ENCODE data around the gene NCOA7. TPM values are rescaled to one million over a fixed set of nuclear protein-coding genes. Genes with fewer than 3 reads are reported as not detected.

Gene NCOA7
- total and polyA plus RNA-seq, 9 of the 15 experiments (the other 6 are each of a cell fraction or from before 2014, with no cell fraction given) = 5.8 to 14.6 (median 9.3) TPM

DNA sequence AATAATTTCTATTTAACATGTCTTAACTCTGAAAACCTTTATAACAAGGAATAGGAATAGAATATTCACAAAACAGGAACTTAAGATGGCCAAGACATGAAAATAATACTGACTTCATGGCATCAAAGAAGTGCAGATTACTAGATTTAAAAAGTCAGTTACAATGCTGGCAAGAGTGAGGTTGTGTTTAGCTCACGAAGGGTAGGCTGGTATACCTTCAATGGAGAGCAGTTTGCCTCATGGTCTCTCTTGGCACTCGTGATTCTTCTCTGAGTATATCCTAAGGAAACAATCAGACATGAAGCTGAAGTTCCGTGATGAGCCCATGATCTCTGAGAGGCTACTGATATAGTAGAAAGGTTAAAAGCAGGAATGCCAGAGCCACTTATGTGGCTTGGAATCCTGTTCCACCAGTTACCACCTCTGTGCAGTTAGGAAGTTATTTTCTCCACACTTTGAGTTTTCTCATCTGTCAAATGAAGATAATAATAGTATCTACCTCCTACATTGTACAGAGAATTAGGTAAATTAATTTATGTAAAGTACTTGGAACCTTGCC is 7.2 kb downstream of the NCOA7 start:
- WGBS (ENCODE audit: insufficient coverage, low coverage, missing lambda C conversion rate) = 57% methylated on average over 3 of the region's 3 CpGs
- POLR2A ChIA-PET = interaction anchor here (1.1 to 1.4 kb wide), 2 partner anchors 9 to 48 kb away, joined by 3 read pairs; no protein-coding TSS in a partner anchor
- intact Hi-C loops (cut with micrococcal nuclease) = no loop called here
- no peaks in the 10 kb centered on the region for H3K27me3 ChIP-seq (ENCODE audit: control insufficient read depth in 2 of 2, insufficient read depth in 2 of 2, low read length in 2 of 2)
- ATAC-seq = no peak
- H3K4me3 ChIP-seq = no peak overlapping the region
- H3K4me1 ChIP-seq (replicated peaks in 1 of 2; ENCODE audit: control insufficient read depth in 2 of 2, insufficient read depth in 2 of 2, low read length in 2 of 2) = no peaks in the 10 kb centered on the region; a peak in 1 of 5 replicates
- H3K27ac ChIP-seq (ENCODE audit: extremely low read depth, low read depth, low read length) = no peak overlapping the region
- no peak for FAIRE-seq
- BruUV-seq (replicated peaks) = no TSS peak
- no peak overlapping the region for H3K9ac ChIP-seq (ENCODE audit: insufficient read depth in 1 of 2, low read depth in 2 of 2, low read length in 2 of 2)
- H3K36me3 ChIP-seq (ENCODE audit: control insufficient read depth, insufficient read depth, low read length) = peaks cover 5% of the 10 kb centered on the region
- no peaks in the 10 kb centered on the region for H4K20me1 ChIP-seq (replicated peaks; ENCODE audit: control insufficient read depth, insufficient read depth, low read length)
- no peaks in the 10 kb centered on the region for H3K9me3 ChIP-seq (replicated peaks; ENCODE audit: control insufficient read depth, insufficient read depth, low read depth, low read length)
- H3K4me2 ChIP-seq (ENCODE audit: insufficient read depth, low read length) = no peak overlapping the region
- H3K79me2 ChIP-seq (ENCODE audit: control insufficient read depth, insufficient read depth, low read length) = peaks cover 13% of the 10 kb centered on the region; the same call in 1 of the 3 replicates
- peaks cover 3% of the 10 kb centered on the region for H3K9me1 ChIP-seq (ENCODE audit: control insufficient read depth, insufficient read depth, low read length)
- DNase-seq (ENCODE audit: extremely low read depth in 1 of 4, low spot score in 3 of 4) = no peak
- TF ChIP-seq SMARCA4 (IDR thresholded peaks at IDR 0.05) = no peak
- TF ChIP-seq NCOA4 (IDR thresholded peaks at IDR 0.05; ENCODE audit: partially characterized antibody) = no peak
- TF ChIP-seq E2F4 (CRISPR knock-in tag; IDR thresholded peaks at IDR 0.05; ENCODE audit: low read depth) = no peak
- TF ChIP-seq ZNF431 (CRISPR knock-in tag; IDR thresholded peaks at IDR 0.05) = no peak
- no peak for TF ChIP-seq ZNF780A (CRISPR knock-in tag; IDR thresholded peaks at IDR 0.05)
- TF ChIP-seq, protein P1, sequence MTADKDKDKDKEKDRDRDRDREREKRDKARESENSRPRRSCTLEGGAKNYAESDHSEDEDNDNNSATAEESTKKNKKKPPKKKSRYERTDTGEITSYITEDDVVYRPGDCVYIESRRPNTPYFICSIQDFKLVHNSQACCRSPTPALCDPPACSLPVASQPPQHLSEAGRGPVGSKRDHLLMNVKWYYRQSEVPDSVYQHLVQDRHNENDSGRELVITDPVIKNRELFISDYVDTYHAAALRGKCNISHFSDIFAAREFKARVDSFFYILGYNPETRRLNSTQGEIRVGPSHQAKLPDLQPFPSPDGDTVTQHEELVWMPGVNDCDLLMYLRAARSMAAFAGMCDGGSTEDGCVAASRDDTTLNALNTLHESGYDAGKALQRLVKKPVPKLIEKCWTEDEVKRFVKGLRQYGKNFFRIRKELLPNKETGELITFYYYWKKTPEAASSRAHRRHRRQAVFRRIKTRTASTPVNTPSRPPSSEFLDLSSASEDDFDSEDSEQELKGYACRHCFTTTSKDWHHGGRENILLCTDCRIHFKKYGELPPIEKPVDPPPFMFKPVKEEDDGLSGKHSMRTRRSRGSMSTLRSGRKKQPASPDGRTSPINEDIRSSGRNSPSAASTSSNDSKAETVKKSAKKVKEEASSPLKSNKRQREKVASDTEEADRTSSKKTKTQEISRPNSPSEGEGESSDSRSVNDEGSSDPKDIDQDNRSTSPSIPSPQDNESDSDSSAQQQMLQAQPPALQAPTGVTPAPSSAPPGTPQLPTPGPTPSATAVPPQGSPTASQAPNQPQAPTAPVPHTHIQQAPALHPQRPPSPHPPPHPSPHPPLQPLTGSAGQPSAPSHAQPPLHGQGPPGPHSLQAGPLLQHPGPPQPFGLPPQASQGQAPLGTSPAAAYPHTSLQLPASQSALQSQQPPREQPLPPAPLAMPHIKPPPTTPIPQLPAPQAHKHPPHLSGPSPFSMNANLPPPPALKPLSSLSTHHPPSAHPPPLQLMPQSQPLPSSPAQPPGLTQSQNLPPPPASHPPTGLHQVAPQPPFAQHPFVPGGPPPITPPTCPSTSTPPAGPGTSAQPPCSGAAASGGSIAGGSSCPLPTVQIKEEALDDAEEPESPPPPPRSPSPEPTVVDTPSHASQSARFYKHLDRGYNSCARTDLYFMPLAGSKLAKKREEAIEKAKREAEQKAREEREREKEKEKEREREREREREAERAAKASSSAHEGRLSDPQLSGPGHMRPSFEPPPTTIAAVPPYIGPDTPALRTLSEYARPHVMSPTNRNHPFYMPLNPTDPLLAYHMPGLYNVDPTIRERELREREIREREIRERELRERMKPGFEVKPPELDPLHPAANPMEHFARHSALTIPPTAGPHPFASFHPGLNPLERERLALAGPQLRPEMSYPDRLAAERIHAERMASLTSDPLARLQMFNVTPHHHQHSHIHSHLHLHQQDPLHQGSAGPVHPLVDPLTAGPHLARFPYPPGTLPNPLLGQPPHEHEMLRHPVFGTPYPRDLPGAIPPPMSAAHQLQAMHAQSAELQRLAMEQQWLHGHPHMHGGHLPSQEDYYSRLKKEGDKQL (CRISPR knock-in tag; IDR thresholded peaks at IDR 0.05; ENCODE audit: borderline replicate concordance) = no peak
- no peak for TF ChIP-seq ZNF41 (CRISPR knock-in tag; conservative IDR thresholded peaks at IDR 0.05)
- TF ChIP-seq, protein P2, sequence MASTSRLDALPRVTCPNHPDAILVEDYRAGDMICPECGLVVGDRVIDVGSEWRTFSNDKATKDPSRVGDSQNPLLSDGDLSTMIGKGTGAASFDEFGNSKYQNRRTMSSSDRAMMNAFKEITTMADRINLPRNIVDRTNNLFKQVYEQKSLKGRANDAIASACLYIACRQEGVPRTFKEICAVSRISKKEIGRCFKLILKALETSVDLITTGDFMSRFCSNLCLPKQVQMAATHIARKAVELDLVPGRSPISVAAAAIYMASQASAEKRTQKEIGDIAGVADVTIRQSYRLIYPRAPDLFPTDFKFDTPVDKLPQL (IDR thresholded peaks at IDR 0.05; ENCODE audit: extremely low read depth, insufficient read length) = no peak
- TF ChIP-seq TAF15 (IDR thresholded peaks at IDR 0.05; ENCODE audit: low read depth, low read length) = no peak
- no peak for TF ChIP-seq CHAMP1 (IDR thresholded peaks at IDR 0.05)
- in situ Hi-C loops (cut with MboI) = no loop called here
- CTCF ChIA-PET (ENCODE audit: low intra/inter-chr PET ratio) = no interaction called here
- no peak overlapping the region for H2AFZ ChIP-seq (ENCODE audit: low read depth, low read length)
